Uterus (tissue), 2 donors: ENCODE results near the gene MAN1B1.
"Not testable (repeated sequence)": the region's sequence is repeated elsewhere in the genome, so short reads cannot be mapped to it uniquely, and the experiment has no call there.

ENCODE experiments used
- CTCF ChIP-seq, 4 experiments: fragments of 200-600 bp in 2 of 4; fragments of 450-650 bp in 2 of 4; sonication (generic) in 2 of 4; IDR thresholded peaks; one replicate each; pipeline ENCODE4 v1.5.1; 2016 to 2019; ENCODE audit warnings: antibody characterized with exemption in 4 of 4, mild to moderate bottlenecking in 2 of 4, moderate library complexity in 1 of 4
- POLR2A ChIP-seq, 2 donors: fragments of 450-650 bp; IDR thresholded peaks; one replicate each; pipeline ENCODE4 v1.6.1; 2016; ENCODE audit warnings: antibody characterized with exemption in 2 of 2, mild to moderate bottlenecking in 1 of 2, moderate library complexity in 1 of 2

GRCh38 chr9:137123952-137124462 is 37.2 kb downstream of the MAN1B1 start:
- not testable (repeated sequence) for TF ChIP-seq CTCF, POLR2A (IDR thresholded peaks at IDR 0.05)
